ENCODE results near the gene KRT3.
"Not testable (repeated sequence)": the region's sequence is repeated elsewhere in the genome, so short reads cannot be mapped to it uniquely, and the experiment has no call there.

The KRT3 gene

DNA sequence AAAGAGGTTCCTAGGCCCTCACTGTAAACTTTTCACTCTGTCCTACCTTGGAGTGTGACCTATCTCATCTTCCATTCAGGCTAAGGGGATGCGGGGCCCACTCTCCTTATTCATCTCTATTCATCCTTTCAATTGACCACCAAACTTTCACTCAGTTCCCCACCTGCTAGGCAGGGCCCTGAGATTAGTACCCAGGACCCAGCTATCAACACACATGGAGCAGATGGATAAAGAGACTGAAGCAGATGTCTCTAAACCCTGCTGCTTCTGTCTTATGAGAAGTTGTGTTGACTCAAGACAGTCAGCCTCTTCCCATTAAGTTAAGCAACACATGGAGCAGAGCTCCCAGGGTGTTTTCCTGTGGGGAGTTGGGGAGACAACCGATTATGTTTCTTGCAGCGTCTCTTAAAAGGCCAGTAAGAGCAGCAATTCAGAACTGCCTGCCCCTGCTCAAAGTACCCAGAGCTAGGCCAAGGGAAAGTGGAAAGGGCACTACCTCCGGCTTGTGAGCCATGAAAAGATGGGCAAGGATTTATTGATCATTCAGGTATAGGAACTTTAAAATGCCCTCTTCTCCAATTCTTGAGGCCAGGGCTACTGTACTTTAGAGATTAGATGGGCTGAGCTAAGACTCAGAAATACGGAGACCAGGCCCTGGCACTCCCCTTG is 29.4 kb downstream of the KRT3 start:
- Histone ChIP-seq H3K4me3 (ENCODE audit: low read depth, low read length) (no peak overlapping the region), H3K36me3 (no peaks in the 10 kb centered on the region), H3K4me1 (no peaks in the 10 kb centered on the region), H3K27me3 (no peaks in the 10 kb centered on the region), H3K9me3 (no peaks in the 10 kb centered on the region)
- DNase-seq, result no peak
- no peak for TF ChIP-seq CTCF (IDR thresholded peaks at IDR 0.05; ENCODE audit: low read depth, low read length)

DNA sequence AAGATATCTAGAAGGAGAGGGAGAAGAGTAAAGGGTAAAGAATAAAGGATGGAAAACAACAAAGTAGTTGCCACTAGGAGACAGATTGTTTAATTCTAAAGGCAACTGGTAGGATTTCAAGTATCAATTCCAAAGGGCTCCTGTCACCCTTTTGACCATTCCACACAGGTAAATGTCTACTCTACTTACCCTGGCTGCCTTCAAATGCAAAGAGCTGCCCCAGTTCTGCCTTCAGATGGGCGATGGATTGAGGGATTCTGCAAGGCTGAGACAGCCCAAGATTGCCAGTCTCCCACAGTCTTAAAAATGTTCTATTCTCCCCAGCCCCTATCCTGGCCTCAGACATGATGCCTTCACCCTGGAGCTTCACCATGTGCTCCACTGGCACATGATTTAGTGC is 30.2 kb downstream of the KRT3 start:
- no peak for TF ChIP-seq CTCF (IDR thresholded peaks at IDR 0.05; ENCODE audit: low read depth, low read length)
- Histone ChIP-seq H3K36me3 (no peaks in the 10 kb centered on the region), H3K4me3 (ENCODE audit: low read depth, low read length) (no peak overlapping the region), H3K4me1 (no peaks in the 10 kb centered on the region), H3K27me3 (no peaks in the 10 kb centered on the region), H3K9me3 (no peaks in the 10 kb centered on the region)
- no peak for DNase-seq

DNA sequence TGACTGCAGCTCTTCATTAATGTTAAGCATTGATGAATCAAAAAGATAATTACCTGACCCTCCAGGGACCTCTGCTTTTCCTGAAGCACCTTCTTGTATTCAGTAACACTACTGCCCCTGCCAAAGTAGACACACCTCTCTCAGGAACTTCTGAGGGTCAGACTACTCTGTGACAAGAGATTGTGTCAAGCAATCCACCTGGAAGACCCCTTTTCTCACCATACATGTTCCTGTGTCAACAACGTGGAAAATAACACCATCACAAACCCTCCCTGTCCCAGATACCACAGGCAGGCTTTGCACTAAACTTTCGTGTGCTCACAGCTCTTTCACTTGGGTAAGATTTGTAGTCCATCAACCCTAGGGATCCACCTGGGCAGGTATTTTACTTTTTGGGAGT is 31.9 kb downstream of the KRT3 start:
- H3K4me1 ChIP-seq, result no peaks in the 10 kb centered on the region
- TF ChIP-seq CTCF (IDR thresholded peaks at IDR 0.05; ENCODE audit: low read depth, low read length), result no peak
- no peaks in the 10 kb centered on the region for H3K36me3 ChIP-seq
- no peak for DNase-seq
- no peaks in the 10 kb centered on the region for H3K9me3 ChIP-seq
- H3K4me3 ChIP-seq (ENCODE audit: low read depth, low read length), result no peak overlapping the region
- H3K27me3 ChIP-seq, result no peaks in the 10 kb centered on the region

- Histone ChIP-seq H3K4me1 (no peaks in the 10 kb centered on the region), H3K4me3 (ENCODE audit: low read depth, low read length) (no peak overlapping the region), H3K36me3 (no peaks in the 10 kb centered on the region), H3K9me3 (no peaks in the 10 kb centered on the region), H3K27me3 (no peaks in the 10 kb centered on the region; the same call in 1 of the 2 replicates)
- no peak for TF ChIP-seq CTCF (IDR thresholded peaks at IDR 0.05; ENCODE audit: low read depth, low read length)
- no peak for DNase-seq
These were observed 32.8 kb downstream of the KRT3 start for GRCh38 chr12:52763036-52763659.

- H3K27me3 ChIP-seq, result no peaks in the 10 kb centered on the region; the same call in 1 of the 2 replicates
- no peaks in the 10 kb centered on the region for H3K9me3 ChIP-seq
- no peak for DNase-seq
- H3K36me3 ChIP-seq, result no peaks in the 10 kb centered on the region
- no peaks in the 10 kb centered on the region for H3K4me1 ChIP-seq
- no peak for TF ChIP-seq CTCF (IDR thresholded peaks at IDR 0.05; ENCODE audit: low read depth, low read length)
- no peak overlapping the region for H3K4me3 ChIP-seq (ENCODE audit: low read depth, low read length)
These were observed 34.1 kb downstream of the KRT3 start for GRCh38 chr12:52761802-52762201.

GRCh38 chr12:52761218-52761617 is 34.7 kb downstream of the KRT3 start:
- not testable (repeated sequence) for H3K4me1 ChIP-seq; H3K4me3 ChIP-seq (ENCODE audit: low read depth, low read length); H3K9me3 ChIP-seq; H3K27me3 ChIP-seq; H3K36me3 ChIP-seq; DNase-seq
